Endothelial cell of umbilical vein (primary cell): ENCODE results near the gene SENP7. TPM values are rescaled to one million over a fixed set of nuclear protein-coding genes. Genes with fewer than 3 reads are reported as not detected.

Experiments
- BruUV-seq: library from RNA; stranded (reverse); fragments of 400-500 nt; replicated peaks from 2 replicates; lab custom pipeline; 2021; lab: Mats Ljungman, UMichigan
- CTCF ChIA-PET: fragments of 300-600, 350-600 bp; sonication (Branson Sonifier 250); formaldehyde crosslinking; loops from one replicate; lab custom pipeline; 2021; ENCODE audit warnings: antibody characterized with exemption, inconsistent platforms; lab: Charles Lee
- POLR2A ChIA-PET: fragments of 300-600, 350-600 bp; sonication (Branson Sonifier 250); formaldehyde crosslinking; loops from one replicate; lab custom pipeline; 2021; ENCODE audit warnings: antibody characterized with exemption, inconsistent platforms; lab: Charles Lee
- DNase-seq: peaks from one replicate; pipeline ENCODE4 v3.0.0-alpha.2; 2011; ENCODE audit warnings: low read depth, low spot score
- FAIRE-seq: peaks from 2 replicates; lab custom pipeline; 2011; peaks lifted over from hg19 to GRCh38; lab: Jason Lieb, UNC
- H2AFZ ChIP-seq: 2 replicates; pipeline ENCODE4 v1.6.0; 2012; ENCODE audit warnings: low read depth, low read length, control low read depth, inconsistent platforms
- H3K27ac ChIP-seq: 2 replicates; pipeline ENCODE4 v1.5.1; 2011; ENCODE audit warnings: low read depth, mild to moderate bottlenecking, control low read depth, low read length, moderate library complexity; ENCODE audit not compliant: insufficient read depth
- H3K27me3 ChIP-seq, 2 experiments: 2 replicates each; pipeline versions ENCODE4 v1.6.0 to v1.6.1; 2011; ENCODE audit warnings: low read length in 2 of 2, mixed read lengths in 1 of 2; ENCODE audit not compliant: control insufficient read depth in 2 of 2, insufficient read depth in 2 of 2
- H3K36me3 ChIP-seq, 2 experiments: 2 replicates in 1 of 2; 3 replicates in 1 of 2; pipeline ENCODE4 v1.5.1; 2011; ENCODE audit warnings: low read length in 2 of 2, mild to moderate bottlenecking in 1 of 2, moderate library complexity in 1 of 2; ENCODE audit not compliant: control insufficient read depth in 2 of 2, insufficient read depth in 2 of 2; ENCODE audit errors: extremely low read depth in 1 of 2
- H3K4me1 ChIP-seq: 3 replicates; pipeline ENCODE4 v1.5.1; 2011; ENCODE audit warnings: mild to moderate bottlenecking, low read length; ENCODE audit not compliant: control insufficient read depth, insufficient read depth; ENCODE audit errors: extremely low read depth
- H3K4me2 ChIP-seq: 2 replicates; pipeline ENCODE4 v1.6.1; 2011; ENCODE audit warnings: low read length, control low read depth, mixed read lengths; ENCODE audit not compliant: insufficient read depth
- H3K4me3 ChIP-seq, 3 experiments: fragments of 200-600 bp in 1 of 3; sonication (generic), shearing (Covaris generic) in 1 of 3; replicated peaks in 1 of 3; 2 replicates each; pipeline ENCODE4 v1.5.1; 2011 to 2016; ENCODE audit warnings: control low read depth in 3 of 3, low read length in 3 of 3, mild to moderate bottlenecking in 2 of 3, inconsistent platforms in 1 of 3, low read depth in 1 of 3, moderate library complexity in 1 of 3; ENCODE audit not compliant: insufficient read depth in 1 of 3
- H3K79me2 ChIP-seq: 2 replicates; pipeline ENCODE4 v1.6.0; 2012; ENCODE audit warnings: low read length, inconsistent platforms; ENCODE audit not compliant: control insufficient read depth, insufficient read depth
- H3K9ac ChIP-seq: replicated peaks from 2 replicates; pipeline ENCODE3; 2011; ENCODE audit warnings: low read length, control low read depth; ENCODE audit not compliant: insufficient read depth; ENCODE audit errors: extremely low read depth
- H3K9me1 ChIP-seq: replicated peaks from 3 replicates; pipeline ENCODE4 v1.6.0; 2011; ENCODE audit warnings: mild to moderate bottlenecking, low read length; ENCODE audit not compliant: control insufficient read depth, insufficient read depth; ENCODE audit errors: extremely low read depth
- H3K9me3 ChIP-seq: replicated peaks from 2 replicates; pipeline ENCODE4 v1.5.1; 2012; ENCODE audit warnings: low read length, inconsistent platforms; ENCODE audit not compliant: control insufficient read depth, insufficient read depth
- H4K20me1 ChIP-seq: replicated peaks from 2 replicates; pipeline ENCODE3; 2011; ENCODE audit warnings: mild to moderate bottlenecking, low read length; ENCODE audit not compliant: control insufficient read depth, insufficient read depth; ENCODE audit errors: extremely low read depth
- EZH2 ChIP-seq: IDR thresholded peaks from 2 replicates; pipeline ENCODE4 v1.6.1; 2012; ENCODE audit warnings: borderline replicate concordance, low read depth, mild to moderate bottlenecking, moderate library complexity, low read length, inconsistent platforms; ENCODE audit not compliant: severe bottlenecking
- FOS ChIP-seq: IDR thresholded peaks from 2 replicates; pipeline ENCODE4 v1.6.1; 2011; ENCODE audit warnings: mild to moderate bottlenecking, low read length, moderate library complexity, borderline replicate concordance; ENCODE audit not compliant: insufficient read depth
- GATA2 ChIP-seq: IDR thresholded peaks from 2 replicates; pipeline ENCODE4 v1.7.0; 2011; ENCODE audit warnings: low read depth, mild to moderate bottlenecking, moderate library complexity, mixed read lengths, low read length; ENCODE audit not compliant: insufficient read length, insufficient read depth
- JUN ChIP-seq: IDR thresholded peaks from 2 replicates; pipeline ENCODE4 v1.6.1; 2011; ENCODE audit warnings: borderline replicate concordance, low read depth; ENCODE audit not compliant: insufficient read length, insufficient read depth
- MYC ChIP-seq: IDR thresholded peaks from one replicate; pipeline ENCODE4 v1.6.1; 2011; ENCODE audit warnings: mild to moderate bottlenecking, low read depth, low read length
- POLR2A ChIP-seq: IDR thresholded peaks from 2 replicates; pipeline ENCODE4 v1.6.1; 2012; ENCODE audit warnings: low read depth, mild to moderate bottlenecking, control low read depth, low read length
- POLR2AphosphoS5 ChIP-seq: IDR thresholded peaks from 2 replicates; pipeline ENCODE4 v1.6.1; 2012; ENCODE audit warnings: low read depth, mild to moderate bottlenecking, control low read depth, low read length, moderate library complexity; ENCODE audit not compliant: insufficient read depth
- dilution Hi-C: fragments of 300-500 bp; cut with MboI; formaldehyde crosslinking; loops from one replicate; pipeline ENCODE4 v1.15.0; 2019; ENCODE audit warnings: low sequenced_read_pairs; ENCODE audit not compliant: extremely low pct_ligation_motif_present
- intact Hi-C: fragments of 100-400 bp; cut with micrococcal nuclease; formaldehyde crosslinking; loops from one replicate; pipeline ENCODE4 v1.10.0; 2022
- polyA plus RNA-seq, 4 experiments: library from polyadenylated mRNA; depleted of rRNA in 3 of 4; stranded (reverse) in 3 of 4; unstranded in 1 of 4; fragments of >200 nt; gene quantifications; 2 replicates each; pipeline versions ENCODE4 v1.2.1 to v1.2.3, GENCODE V29; 2011 to 2012; ENCODE audit warnings: missing spikeins in 1 of 4
- total RNA-seq: library from RNA; stranded (reverse); gene quantifications from 2 replicates; pipeline ENCODE4 v1.2.3, GENCODE V29; 2021
- TF ChIP-seq, protein P1 (sequence below), 2 donors: IDR thresholded peaks; 1 replicate in 1 of 2; 2 replicates in 1 of 2; pipeline ENCODE4 v1.5.1; 2011; ENCODE audit warnings: low read length in 2 of 2, mild to moderate bottlenecking in 2 of 2, moderate library complexity in 2 of 2, control low read depth in 1 of 2, inconsistent platforms in 1 of 2, low read depth in 1 of 2; ENCODE audit not compliant: insufficient read depth in 1 of 2; ENCODE audit errors: extremely low read depth in 1 of 2
- TF ChIP-seq, protein P2 (sequence below): IDR thresholded peaks from 2 replicates; pipeline ENCODE4 v1.6.1; 2011; ENCODE audit not compliant: insufficient read depth, insufficient read length

The SENP7 gene
- total and polyA plus RNA-seq, 2 donors (not counting 3 experiments of a cell fraction or from before 2014, with no cell fraction given): 5.1 to 18.7 TPM

DNA sequence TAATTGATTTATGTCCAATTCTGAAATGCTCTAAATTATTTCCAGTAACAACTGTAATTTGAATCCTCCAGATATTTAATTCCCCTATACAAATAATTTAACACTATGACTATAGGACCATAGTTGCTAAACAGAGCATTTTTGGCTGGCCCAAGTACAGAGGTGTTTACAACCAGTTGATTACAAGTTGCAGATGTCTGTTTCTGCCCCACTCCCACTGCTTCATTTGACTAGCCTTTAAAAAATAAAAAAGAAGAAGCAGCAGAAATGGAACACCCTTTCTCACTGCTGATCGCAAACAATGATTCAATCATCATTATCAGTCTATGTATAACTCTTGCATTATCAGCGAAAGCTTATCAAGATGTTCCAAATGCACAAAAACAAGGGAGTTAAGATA is 54.6 kb downstream of the SENP7 start:
- POLR2A ChIA-PET: no interaction called here
- Histone ChIP-seq H3K9me3 (no peaks in the 10 kb centered on the region), H3K9me1 (no peaks in the 10 kb centered on the region), H4K20me1 (peaks cover 2% of the 10 kb centered on the region), H3K4me1 (no peaks in the 10 kb centered on the region), H3K9ac (no peak overlapping the region), H3K4me3 (no peak overlapping the region), H3K4me2 (no peak overlapping the region), H2AFZ (no peak overlapping the region), H3K79me2 (no peaks in the 10 kb centered on the region), H3K27me3 (no peaks in the 10 kb centered on the region), H3K36me3 (no peaks in the 10 kb centered on the region), H3K27ac (no peak overlapping the region)
- intact Hi-C loops (no loop called here), dilution Hi-C loops (no loop called here)
- FAIRE-seq (no peak), DNase-seq (no peak)
- CTCF ChIA-PET: interaction anchor here (1.1 kb wide), 1 partner anchor 14 kb away, joined by 3 read pairs; no protein-coding TSS in a partner anchor
- TF ChIP-seq POLR2AphosphoS5 (no peak), JUN (no peak), MYC (no peak), POLR2A (no peak), FOS (no peak), GATA2 (no peak), EZH2 (no peak)
- TF ChIP-seq, protein P1, sequence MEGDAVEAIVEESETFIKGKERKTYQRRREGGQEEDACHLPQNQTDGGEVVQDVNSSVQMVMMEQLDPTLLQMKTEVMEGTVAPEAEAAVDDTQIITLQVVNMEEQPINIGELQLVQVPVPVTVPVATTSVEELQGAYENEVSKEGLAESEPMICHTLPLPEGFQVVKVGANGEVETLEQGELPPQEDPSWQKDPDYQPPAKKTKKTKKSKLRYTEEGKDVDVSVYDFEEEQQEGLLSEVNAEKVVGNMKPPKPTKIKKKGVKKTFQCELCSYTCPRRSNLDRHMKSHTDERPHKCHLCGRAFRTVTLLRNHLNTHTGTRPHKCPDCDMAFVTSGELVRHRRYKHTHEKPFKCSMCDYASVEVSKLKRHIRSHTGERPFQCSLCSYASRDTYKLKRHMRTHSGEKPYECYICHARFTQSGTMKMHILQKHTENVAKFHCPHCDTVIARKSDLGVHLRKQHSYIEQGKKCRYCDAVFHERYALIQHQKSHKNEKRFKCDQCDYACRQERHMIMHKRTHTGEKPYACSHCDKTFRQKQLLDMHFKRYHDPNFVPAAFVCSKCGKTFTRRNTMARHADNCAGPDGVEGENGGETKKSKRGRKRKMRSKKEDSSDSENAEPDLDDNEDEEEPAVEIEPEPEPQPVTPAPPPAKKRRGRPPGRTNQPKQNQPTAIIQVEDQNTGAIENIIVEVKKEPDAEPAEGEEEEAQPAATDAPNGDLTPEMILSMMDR (IDR thresholded peaks at IDR 0.05; ENCODE audit: extremely low read depth in 1 of 2, insufficient read depth in 1 of 2, low read depth in 1 of 2, low read length in 2 of 2): no peak
- TF ChIP-seq, protein P2, sequence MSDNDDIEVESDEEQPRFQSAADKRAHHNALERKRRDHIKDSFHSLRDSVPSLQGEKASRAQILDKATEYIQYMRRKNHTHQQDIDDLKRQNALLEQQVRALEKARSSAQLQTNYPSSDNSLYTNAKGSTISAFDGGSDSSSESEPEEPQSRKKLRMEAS: no peak
- no TSS peak for BruUV-seq
